IgD-negative memory B cell (primary cell): ENCODE results near the gene TMEM126B. TPM values are rescaled to one million over a fixed set of nuclear protein-coding genes. Genes with fewer than 3 reads are reported as not detected.

Source experiments
- H3K27ac Mint-ChIP-seq, 3 donors: one replicate each; pipeline ENCODE4 v1.8.0; 2020 to 2022; ENCODE audit warnings: mild to moderate bottlenecking in 3 of 3, mixed read lengths in 3 of 3, moderate library complexity in 1 of 3
- H3K27me3 Mint-ChIP-seq: one replicate; pipeline ENCODE4 v1.8.0; 2021; ENCODE audit warnings: mixed read lengths
- H3K36me3 Mint-ChIP-seq: one replicate; pipeline ENCODE4 v1.8.0; 2020; ENCODE audit warnings: mild to moderate bottlenecking, mixed read lengths
- H3K4me1 Mint-ChIP-seq, 3 donors: one replicate each; pipeline ENCODE4 v1.8.0; 2020 to 2022; ENCODE audit warnings: mixed read lengths in 3 of 3, mild to moderate bottlenecking in 1 of 3
- H3K4me3 Mint-ChIP-seq, 4 donors: one replicate each; pipeline ENCODE4 v1.8.0; 2020 to 2022; ENCODE audit warnings: mild to moderate bottlenecking in 4 of 4, mixed read lengths in 4 of 4, moderate library complexity in 3 of 4
- H3K9me3 Mint-ChIP-seq, 3 donors: one replicate each; pipeline ENCODE4 v1.8.0; 2020 to 2021; ENCODE audit warnings: mixed read lengths in 3 of 3, mild to moderate bottlenecking in 1 of 3
- polyA plus RNA-seq: library from polyadenylated mRNA; unstranded; fragments of 300-500 nt; fragmentation: Illumina TruSeq; gene quantifications from one replicate; pipeline ENCODE4 v1.2.3, GENCODE V29; 2021

Gene TMEM126B
- polyA plus RNA-seq, 1 donor from 2014 or later = 34.4 TPM

DNA sequence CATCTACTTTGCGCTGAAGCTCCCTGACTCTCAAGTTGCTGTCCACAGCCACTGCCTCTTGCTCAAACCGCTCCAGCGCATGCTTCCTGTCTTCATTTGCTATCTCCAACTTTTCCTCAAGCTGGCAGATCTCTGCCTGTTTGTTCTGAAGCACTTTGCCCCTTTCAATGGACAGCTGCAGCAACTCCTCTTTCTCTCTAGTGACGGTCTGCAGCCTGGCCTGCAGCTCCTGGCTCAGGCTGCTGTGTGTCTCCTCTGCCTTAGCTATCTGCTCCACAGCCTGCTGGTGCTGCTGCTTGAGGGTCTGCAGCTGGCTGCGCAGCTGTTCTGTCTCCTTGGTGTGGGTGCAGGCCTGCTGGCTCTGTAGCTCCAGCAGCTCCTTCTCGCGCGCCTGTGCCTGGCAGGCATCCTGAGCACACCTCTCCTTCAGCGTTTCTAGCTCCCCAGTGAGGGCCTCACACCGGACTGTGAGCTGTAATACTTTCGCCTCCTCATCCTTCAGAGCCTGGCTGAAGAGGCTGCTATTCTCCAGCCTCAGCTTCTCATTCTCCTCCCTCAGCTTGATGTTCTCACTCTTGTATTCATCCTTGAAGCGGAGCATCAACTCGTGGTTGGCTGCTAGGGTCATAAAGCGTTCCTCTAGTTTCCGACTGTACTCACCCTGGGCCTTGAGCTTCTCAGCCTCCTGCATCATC is 56.9 kb downstream of the TMEM126B start:
- Mint-ChIP-seq H3K4me3 (peak overlapping the region in 1 of 4 donors; percentile 54), H3K27me3 (peaks cover 12% of the 10 kb centered on the region), H3K4me1 (peaks cover 4 to 7% (median 7%) of the 10 kb centered on the region in 3 donors), H3K9me3 (no peaks in the 10 kb centered on the region), H3K36me3 (no peaks in the 10 kb centered on the region), H3K27ac (peak overlapping the region in 1 of 3 donors; percentile 52)

DNA sequence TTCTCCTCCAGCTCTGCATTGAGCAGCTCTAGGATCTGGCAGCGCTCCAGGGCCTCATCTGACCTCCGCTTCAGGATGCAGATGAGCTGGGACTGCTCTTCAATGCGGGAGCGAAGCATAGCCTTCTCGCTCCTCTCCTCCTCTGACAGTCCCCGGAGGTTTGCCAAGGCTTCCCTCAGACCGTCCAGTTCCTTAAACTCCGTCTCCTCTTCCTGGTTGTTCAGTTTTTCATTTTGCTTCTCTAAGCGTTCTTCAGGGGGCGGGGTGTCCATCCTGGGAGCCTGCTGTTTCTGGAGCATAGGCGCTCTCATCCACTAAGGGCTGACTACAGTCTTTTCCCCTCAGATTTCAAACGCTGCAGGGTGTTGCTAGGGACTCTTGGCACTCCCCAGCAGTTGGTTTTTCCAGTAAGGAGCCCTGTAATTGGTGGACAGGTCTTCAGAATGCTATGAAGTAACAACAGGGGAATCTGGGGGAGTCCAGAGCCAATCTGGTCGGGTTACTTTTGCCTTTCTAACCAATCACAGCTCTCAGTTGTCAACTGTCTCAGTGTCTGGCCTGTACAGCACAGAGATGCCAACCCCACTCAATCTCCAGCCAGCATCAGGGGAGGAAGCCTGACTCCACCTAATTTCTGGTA is 57.5 kb downstream of the TMEM126B start, which contains the start of gene CCDC89:
TSS of gene CCDC89 (minus strand) at position 376 of the 640 bp plus-strand sequence. CDS start at position 311, 65 bp downstream.
- no peaks in the 10 kb centered on the region for H3K9me3 Mint-ChIP-seq
- H3K27me3 Mint-ChIP-seq = peaks cover 12% of the 10 kb centered on the region
- peak within 1 kb of the TSS in 1 of 3 donors; percentile 52 for H3K27ac Mint-ChIP-seq
- peak within 1 kb of the TSS in 1 of 4 donors; percentile 54 for H3K4me3 Mint-ChIP-seq
- peaks cover 4 to 7% (median 7%) of the 10 kb centered on the region in 3 donors for H3K4me1 Mint-ChIP-seq
- no peaks in the 10 kb centered on the region for H3K36me3 Mint-ChIP-seq

Other genes starting within 250 kb of the TMEM126B start
- gene DLG2, start 1.2 kb upstream of the TMEM126B start, polyA plus RNA-seq = 2.0 TPM
- 59.1 TPM for gene TMEM126A, start 19.4 kb downstream of the TMEM126B start, polyA plus RNA-seq
- 16.0 TPM for gene CREBZF, start 36.5 kb downstream of the TMEM126B start, polyA plus RNA-seq
- gene CCDC89, start 57.6 kb downstream of the TMEM126B start, polyA plus RNA-seq = not detected
- 1.3 TPM for gene SYTL2, start 182.5 kb downstream of the TMEM126B start, polyA plus RNA-seq
- gene CCDC83, start 226.8 kb downstream of the TMEM126B start, polyA plus RNA-seq = 0.14 TPM